ENCODE measurements around the gene GCGR. TPM values are rescaled to one million over a fixed set of nuclear protein-coding genes. Genes with fewer than 3 reads are reported as not detected.

Gene GCGR
- total RNA-seq, 2 experiments from 2014 or later = not detected

- H3K27ac ChIP-seq (ENCODE audit: low read depth in 1 of 2, low read length in 2 of 2) = no peak overlapping the region
- DNase-seq (no peak), ATAC-seq (ENCODE audit: poor library complexity) (no peak)
- ChIA-PET CTCF (no interaction called here), POLR2A (no interaction called here)
- peaks cover 13% of the 10 kb centered on the region for H3K27me3 Mint-ChIP-seq
- H3K4me1 ChIP-seq (ENCODE audit: insufficient read depth, low read length) = no peaks in the 10 kb centered on the region
- peaks cover 2 to 9% of the 10 kb centered on the region in 2 experiments for H3K27me3 ChIP-seq (ENCODE audit: control insufficient read depth in 1 of 2, insufficient read depth in 2 of 2, low read length in 2 of 2)
- no peak overlapping the region for H3K4me3 ChIP-seq (ENCODE audit: low read length)
- TF ChIP-seq CTCF (IDR thresholded peaks at IDR 0.05) = no peak
- H3K4me3 Mint-ChIP-seq = no peak overlapping the region
- intact Hi-C loops (cut with DNase I, micrococcal nuclease) = no loop called here
- H3K36me3 ChIP-seq (ENCODE audit: insufficient read depth, low read length) = no peaks in the 10 kb centered on the region
- H3K27ac Mint-ChIP-seq = no peak overlapping the region
- no peaks in the 10 kb centered on the region for H3K9me3 Mint-ChIP-seq
- no peaks in the 10 kb centered on the region for H3K4me1 Mint-ChIP-seq (ENCODE audit: low read depth)
- H3K9me3 ChIP-seq (ENCODE audit: control insufficient read depth in 1 of 2, insufficient read depth in 1 of 2, low read length in 2 of 2) = peaks cover 0 to 3% of the 10 kb centered on the region in 2 experiments
- no peaks in the 10 kb centered on the region for H3K36me3 Mint-ChIP-seq (ENCODE audit: low read depth)
Measured at GRCh38 chr17:81814748-81815645, 11.0 kb downstream of the GCGR start.

- POLR2A ChIA-PET = no interaction called here
- no peak for DNase-seq
- CTCF ChIA-PET = no interaction called here
- Histone ChIP-seq H3K27me3 (ENCODE audit: control insufficient read depth in 1 of 2, insufficient read depth in 2 of 2, low read length in 2 of 2) (peaks cover 0 to 4% of the 10 kb centered on the region in 2 experiments), H3K27ac (ENCODE audit: low read depth in 1 of 2, low read length in 2 of 2) (no peak overlapping the region), H3K4me3 (ENCODE audit: low read length) (no peak overlapping the region), H3K4me1 (ENCODE audit: insufficient read depth, low read length) (no peaks in the 10 kb centered on the region), H3K36me3 (ENCODE audit: insufficient read depth, low read length) (no peaks in the 10 kb centered on the region), H3K9me3 (ENCODE audit: control insufficient read depth in 1 of 2, insufficient read depth in 1 of 2, low read length in 2 of 2) (peaks cover 0 to 3% of the 10 kb centered on the region in 2 experiments)
- no peak for ATAC-seq (ENCODE audit: poor library complexity)
- H3K4me3 Mint-ChIP-seq = no peak overlapping the region
- TF ChIP-seq CTCF (IDR thresholded peaks at IDR 0.05) = no peak
- peaks cover 8% of the 10 kb centered on the region for H3K27me3 Mint-ChIP-seq
- H3K27ac Mint-ChIP-seq = no peak overlapping the region
- no peaks in the 10 kb centered on the region for H3K4me1 Mint-ChIP-seq (ENCODE audit: low read depth)
- no peaks in the 10 kb centered on the region for H3K36me3 Mint-ChIP-seq (ENCODE audit: low read depth)
- H3K9me3 Mint-ChIP-seq = no peaks in the 10 kb centered on the region
- intact Hi-C loops (cut with DNase I, micrococcal nuclease) = no loop called here
Measured at GRCh38 chr17:81815646-81815986, 11.7 kb downstream of the GCGR start.

GRCh38 chr17:81817758-81818147 lies 13.8 kb downstream of the GCGR start:
- Histone ChIP-seq H3K9me3 (ENCODE audit: control insufficient read depth in 1 of 2, insufficient read depth in 1 of 2, low read length in 2 of 2) (peaks cover 0 to 3% of the 10 kb centered on the region in 2 experiments), H3K27me3 (ENCODE audit: control insufficient read depth in 1 of 2, insufficient read depth in 2 of 2, low read length in 2 of 2) (no peaks in the 10 kb centered on the region), H3K4me1 (ENCODE audit: insufficient read depth, low read length) (peaks cover 7% of the 10 kb centered on the region), H3K27ac (ENCODE audit: low read depth in 1 of 2, low read length in 2 of 2) (no peak overlapping the region), H3K36me3 (ENCODE audit: insufficient read depth, low read length) (peaks cover 7% of the 10 kb centered on the region), H3K4me3 (ENCODE audit: low read length) (no peak overlapping the region)
- Mint-ChIP-seq H3K4me1 (ENCODE audit: low read depth) (no peaks in the 10 kb centered on the region), H3K27me3 (peaks cover 8% of the 10 kb centered on the region), H3K4me3 (no peak overlapping the region), H3K9me3 (no peaks in the 10 kb centered on the region), H3K27ac (no peak overlapping the region), H3K36me3 (ENCODE audit: low read depth) (peaks cover 4% of the 10 kb centered on the region)
- CTCF ChIA-PET = no interaction called here
- ATAC-seq (ENCODE audit: poor library complexity) (no peak), DNase-seq (no peak)
- POLR2A ChIA-PET = no interaction called here
- TF ChIP-seq CTCF (IDR thresholded peaks at IDR 0.05) = no peak
- intact Hi-C loops (cut with DNase I, micrococcal nuclease) = no loop called here

Data from CD4-positive, alpha-beta T cell (primary cell).